GM12874 (cell line): ENCODE measurements around the gene CHST6.

Source experiments
- TF ChIP-seq, protein P1 (sequence below): IDR thresholded peaks from 2 replicates; pipeline ENCODE4 v1.5.1; 2011; ENCODE audit warnings: low read depth, mild to moderate bottlenecking, control low read depth, low read length, moderate library complexity; ENCODE audit not compliant: insufficient read depth

The CHST6 gene

GRCh38 chr16:75482434-75483205 lies 12.6 kb downstream of the CHST6 start:
- TF ChIP-seq, protein P1, sequence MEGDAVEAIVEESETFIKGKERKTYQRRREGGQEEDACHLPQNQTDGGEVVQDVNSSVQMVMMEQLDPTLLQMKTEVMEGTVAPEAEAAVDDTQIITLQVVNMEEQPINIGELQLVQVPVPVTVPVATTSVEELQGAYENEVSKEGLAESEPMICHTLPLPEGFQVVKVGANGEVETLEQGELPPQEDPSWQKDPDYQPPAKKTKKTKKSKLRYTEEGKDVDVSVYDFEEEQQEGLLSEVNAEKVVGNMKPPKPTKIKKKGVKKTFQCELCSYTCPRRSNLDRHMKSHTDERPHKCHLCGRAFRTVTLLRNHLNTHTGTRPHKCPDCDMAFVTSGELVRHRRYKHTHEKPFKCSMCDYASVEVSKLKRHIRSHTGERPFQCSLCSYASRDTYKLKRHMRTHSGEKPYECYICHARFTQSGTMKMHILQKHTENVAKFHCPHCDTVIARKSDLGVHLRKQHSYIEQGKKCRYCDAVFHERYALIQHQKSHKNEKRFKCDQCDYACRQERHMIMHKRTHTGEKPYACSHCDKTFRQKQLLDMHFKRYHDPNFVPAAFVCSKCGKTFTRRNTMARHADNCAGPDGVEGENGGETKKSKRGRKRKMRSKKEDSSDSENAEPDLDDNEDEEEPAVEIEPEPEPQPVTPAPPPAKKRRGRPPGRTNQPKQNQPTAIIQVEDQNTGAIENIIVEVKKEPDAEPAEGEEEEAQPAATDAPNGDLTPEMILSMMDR = no peak

- TF ChIP-seq, protein P1 = no peak
Observed at GRCh38 chr16:75481475-75481874, 13.8 kb downstream of the CHST6 start.

DNA sequence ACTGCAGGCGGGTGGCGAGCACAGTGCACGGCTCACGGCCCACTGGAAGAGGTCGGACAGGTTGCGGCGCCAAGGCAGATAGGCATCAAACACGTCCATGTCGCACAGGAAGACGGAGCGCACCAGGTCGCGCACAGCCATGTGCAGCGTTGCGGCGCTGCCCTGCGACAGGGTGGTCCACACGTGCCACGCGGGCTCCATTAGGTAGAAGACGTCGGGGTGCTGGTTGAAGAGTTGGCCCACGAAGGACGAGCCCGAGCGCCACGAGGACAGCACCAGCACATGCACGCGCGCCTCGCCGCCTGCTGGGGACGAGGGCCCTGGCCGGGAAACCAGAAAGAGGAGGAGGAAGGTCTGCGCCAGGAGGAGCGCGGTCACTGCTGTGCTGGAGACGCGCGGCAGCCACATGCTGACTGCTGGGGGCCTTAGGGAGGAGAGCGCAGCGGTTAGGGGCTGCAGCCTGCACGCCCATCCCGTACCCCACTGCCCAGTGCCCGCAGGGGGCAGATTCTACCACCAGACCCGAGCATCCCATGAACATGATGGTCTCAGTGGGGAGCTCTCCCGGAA lies 15.7 kb downstream of the CHST6 start:
- TF ChIP-seq, protein P1 = no peak

- TF ChIP-seq, protein P1 = no peak
Observed at GRCh38 chr16:75478480-75479345, 16.5 kb downstream of the CHST6 start.

DNA sequence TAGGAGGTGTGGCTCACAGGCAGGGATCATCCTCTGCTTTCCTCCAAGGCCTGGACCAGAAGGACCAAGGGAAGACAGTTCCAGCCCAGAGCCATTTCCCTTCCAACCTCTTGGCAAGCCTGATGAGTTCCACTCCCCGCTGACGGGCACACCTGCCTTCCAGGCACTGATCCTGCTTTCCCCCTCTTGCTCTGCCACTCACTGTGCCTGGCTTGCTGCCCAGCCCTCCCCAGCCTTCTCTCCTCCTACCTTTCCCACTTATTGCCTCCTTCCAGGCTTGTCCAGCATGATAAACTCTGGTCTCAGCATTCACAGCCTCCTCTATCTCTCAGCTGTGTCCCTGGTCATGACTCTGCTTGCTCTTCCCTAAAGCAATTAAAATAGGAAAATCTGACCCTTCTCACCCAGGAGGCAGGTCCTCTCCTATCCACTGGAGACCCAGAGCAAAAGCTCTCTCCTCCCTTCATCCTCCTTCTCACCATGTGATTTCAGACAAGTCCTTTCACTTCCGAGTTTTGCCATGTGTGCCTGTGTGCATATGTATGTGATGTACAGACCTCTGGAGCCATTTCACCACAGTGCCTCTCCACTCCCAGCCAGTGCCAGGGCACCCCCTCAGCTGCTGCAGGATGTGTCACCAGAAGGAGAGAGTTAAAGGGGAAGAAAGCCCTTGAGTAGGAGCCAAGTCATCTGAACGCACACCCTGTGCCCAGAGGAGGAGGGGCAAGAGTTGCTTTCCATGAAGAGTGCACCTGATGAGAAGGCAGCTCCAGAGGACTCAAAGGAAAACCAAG lies 17.4 kb downstream of the CHST6 start:
- TF ChIP-seq, protein P1 = no peak

- TF ChIP-seq, protein P1 = no peak
Observed at GRCh38 chr16:75476817-75477216, 18.4 kb downstream of the CHST6 start.
